Brain microvascular endothelial cell (primary cell): Measurements from ENCODE around the gene ACSBG1.
A peak's percentile ranks its signal among the peaks of the same experiment; 100 is the strongest.

ENCODE experiments used
- DNase-seq: peaks from one replicate; pipeline ENCODE4 v3.0.0-alpha.2; 2020
- H3K27ac ChIP-seq: fragments of 250-450 bp; sonication (Bioruptor Pico); 2 replicates; pipeline ENCODE4 v1.5.1; 2020; ENCODE audit warnings: mild to moderate bottlenecking, moderate library complexity
- H3K27me3 ChIP-seq: fragments of 250-450 bp; sonication (Bioruptor Pico); replicated peaks from 2 replicates; pipeline ENCODE4 v1.5.1; 2020; ENCODE audit warnings: mild to moderate bottlenecking
- H3K36me3 ChIP-seq: fragments of 250-450 bp; sonication (Bioruptor Pico); replicated peaks from 2 replicates; pipeline ENCODE4 v1.5.1; 2020; ENCODE audit warnings: mild to moderate bottlenecking
- H3K4me3 ChIP-seq: 2 replicates; pipeline ENCODE4 v1.5.1; 2011; ENCODE audit warnings: low read depth, mild to moderate bottlenecking, control low read depth, low read length, moderate library complexity
- CTCF ChIP-seq: IDR thresholded peaks from 2 replicates; pipeline ENCODE4 v1.5.1; 2011; ENCODE audit warnings: low read depth, mild to moderate bottlenecking, moderate library complexity, low read length, control low read depth, inconsistent platforms; ENCODE audit errors: missing control alignments
- in situ Hi-C: cut with HindIII; loops from 2 replicates; pipeline ENCODE4 v1.10.0; 2017; ENCODE audit warnings: low sequenced_read_pairs, low pct_ligation_motif_present

ACSBG1 gene

DNA sequence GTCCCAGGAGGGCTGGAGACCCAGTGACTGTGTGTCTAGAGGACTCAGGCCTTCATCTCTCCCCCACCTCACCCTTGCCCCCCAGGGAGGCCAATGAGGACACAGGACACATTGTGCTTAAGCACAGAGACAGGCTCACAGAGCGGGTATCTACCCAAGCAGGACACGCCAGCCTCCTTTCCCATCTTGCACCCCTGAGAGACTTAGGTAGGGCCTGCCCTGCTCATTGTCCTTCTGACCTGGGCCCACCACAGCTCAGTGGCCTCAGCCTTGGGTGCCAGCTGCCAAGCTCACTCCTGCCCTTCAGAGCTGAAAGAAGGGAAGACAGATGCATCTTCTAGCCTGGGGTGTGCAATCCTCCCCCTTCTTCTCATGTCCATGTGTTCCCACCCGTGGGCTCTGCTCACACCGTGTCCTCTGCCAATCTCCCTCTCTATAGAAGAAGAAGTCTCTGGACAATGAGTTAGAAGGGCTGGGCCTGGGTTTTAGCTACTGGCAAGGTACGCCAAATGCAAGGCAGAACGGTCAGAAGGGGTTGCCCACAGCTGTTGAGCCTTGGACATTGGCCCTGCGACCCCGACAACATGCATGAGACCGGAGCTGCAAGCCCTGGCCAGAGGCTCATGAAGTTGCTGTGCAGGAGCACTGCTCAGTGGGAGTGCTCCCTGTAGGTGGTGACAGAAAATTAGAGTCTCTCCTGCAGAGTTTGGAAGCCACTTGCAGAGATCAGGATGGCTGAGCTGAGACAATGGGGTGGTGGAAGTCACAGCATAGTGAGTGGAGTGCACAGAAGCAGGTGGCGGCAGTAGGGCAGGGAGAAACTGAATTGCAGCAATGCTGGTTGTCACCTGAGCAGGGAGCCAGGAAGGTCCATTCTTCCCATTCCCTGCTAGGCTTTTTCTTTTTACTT lies 32.8 kb downstream of the ACSBG1 start:
- Histone ChIP-seq H3K27ac (no peak overlapping the region), H3K27me3 (no peaks in the 10 kb centered on the region), H3K4me3 (no peak overlapping the region), H3K36me3 (no peaks in the 10 kb centered on the region)
- DNase-seq, result no peak
- in situ Hi-C loops, result no loop called here
- TF ChIP-seq CTCF, result no peak

GRCh38 chr15:78200276-78200930 lies 34.0 kb downstream of the ACSBG1 start:
- Histone ChIP-seq H3K4me3 (no peak overlapping the region), H3K36me3 (no peaks in the 10 kb centered on the region), H3K27me3 (no peaks in the 10 kb centered on the region), H3K27ac (no peak overlapping the region)
- TF ChIP-seq CTCF, result no peak
- in situ Hi-C loops, result no loop called here
- no peak for DNase-seq

GRCh38 chr15:78197632-78198031 lies 36.7 kb downstream of the ACSBG1 start:
- no peaks in the 10 kb centered on the region for H3K36me3 ChIP-seq
- H3K27me3 ChIP-seq, result no peaks in the 10 kb centered on the region
- H3K27ac ChIP-seq, result no peak overlapping the region
- in situ Hi-C loops, result no loop called here
- no peak for DNase-seq
- H3K4me3 ChIP-seq, result no peak overlapping the region
- no peak for TF ChIP-seq CTCF

GRCh38 chr15:78195735-78196201 lies 38.6 kb downstream of the ACSBG1 start:
- Histone ChIP-seq H3K27me3 (no peaks in the 10 kb centered on the region), H3K4me3 (no peak overlapping the region), H3K27ac (no peak overlapping the region), H3K36me3 (no peaks in the 10 kb centered on the region)
- DNase-seq, result no peak
- in situ Hi-C loops, result no loop called here
- TF ChIP-seq CTCF, result peak; percentile 79

GRCh38 chr15:78194568-78194925 lies 39.8 kb downstream of the ACSBG1 start:
- TF ChIP-seq CTCF, result no peak
- no peaks in the 10 kb centered on the region for H3K27me3 ChIP-seq
- no peak overlapping the region for H3K27ac ChIP-seq
- H3K36me3 ChIP-seq, result no peaks in the 10 kb centered on the region
- in situ Hi-C loops, result no loop called here
- no peak overlapping the region for H3K4me3 ChIP-seq
- DNase-seq, result no peak
